ENCODE data around the gene SHISA9. TPM values are rescaled to one million over a fixed set of nuclear protein-coding genes. Genes with fewer than 3 reads are reported as not detected.

SHISA9 gene
- total and polyA plus RNA-seq, 2 of the 4 experiments (the other 2 are of a cell fraction) = under 0.01 TPM; not detected in 1

- CTCF ChIA-PET = no interaction called here
- H2AFZ ChIP-seq (replicated peaks; ENCODE audit: low read length, poor library complexity) = no peak overlapping the region
- no peaks in the 10 kb centered on the region for H3K79me1 ChIP-seq (ENCODE audit: low read depth in 1 of 2, low read length in 2 of 2)
- no TSS peak for BruUV-seq (replicated peaks)
- H3K4me1 ChIP-seq (ENCODE audit: control insufficient read depth, insufficient read depth, low read length) = no peaks in the 10 kb centered on the region
- no peak overlapping the region for H2AK9ac ChIP-seq (replicated peaks; ENCODE audit: low read depth, low read length, poor library complexity)
- no peak overlapping the region for H3K4ac ChIP-seq (ENCODE audit: low read depth, low read length)
- POLR2A ChIA-PET (ENCODE audit: unreplicated experiment) = no interaction called here
- dilution Hi-C loops (cut with HindIII; ENCODE audit: low sequenced_read_pairs, unreplicated experiment) = no loop called here
- no peak overlapping the region for H3K9ac ChIP-seq (ENCODE audit: low read depth, low read length)
- TF ChIP-seq RAD21 (IDR thresholded peaks at IDR 0.05; ENCODE audit: low read length) = no peak
- no peak for TF ChIP-seq POLR2A (IDR thresholded peaks at IDR 0.05; ENCODE audit: low read depth, low read length)
- no peak for TF ChIP-seq SMC3 (IDR thresholded peaks at IDR 0.05; ENCODE audit: low read depth, low read length)
- TF ChIP-seq MXI1 (IDR thresholded peaks at IDR 0.05; ENCODE audit: borderline replicate concordance, low read depth, low read length) = no peak
- no peak for TF ChIP-seq ELK1 (IDR thresholded peaks at IDR 0.05; ENCODE audit: borderline replicate concordance, low read depth, low read length)
- no peak for TF ChIP-seq BHLHE40 (IDR thresholded peaks at IDR 0.05; ENCODE audit: low read depth, low read length)
- TF ChIP-seq USF2 (IDR thresholded peaks at IDR 0.05; ENCODE audit: low read depth, low read length) = no peak
- intact Hi-C loops (cut with micrococcal nuclease) = no loop called here
- H3K4me2 ChIP-seq (ENCODE audit: low read depth, low read length) = no peak overlapping the region
- H3K27me3 ChIP-seq (ENCODE audit: control insufficient read depth, insufficient read depth, low read length) = no peaks in the 10 kb centered on the region
- H3K56ac ChIP-seq (ENCODE audit: extremely low read depth, insufficient read depth, low read length) = no peak overlapping the region
- in situ Hi-C loops (cut with MboI; ENCODE audit: low sequenced_read_pairs) = no loop called here
- H3K36me3 ChIP-seq (ENCODE audit: control insufficient read depth, insufficient read depth, low read length) = no peaks in the 10 kb centered on the region
- H4K5ac ChIP-seq (ENCODE audit: low read depth, low read length) = no peak overlapping the region
- no peak overlapping the region for H2BK20ac ChIP-seq (ENCODE audit: low read depth, low read length)
- no peak for ATAC-seq (ENCODE audit: low read depth)
- no peak overlapping the region for H3K14ac ChIP-seq (replicated peaks; ENCODE audit: low read depth, low read length)
- no peak overlapping the region for H3K23ac ChIP-seq (ENCODE audit: low read depth, low read length)
- no peak overlapping the region for H3K4me3 ChIP-seq (ENCODE audit: insufficient read depth, low read depth, low read length)
- H3K9me1 ChIP-seq (ENCODE audit: insufficient read depth, low read length) = no peaks in the 10 kb centered on the region
- H4K20me1 ChIP-seq (ENCODE audit: insufficient read depth, low read length) = no peaks in the 10 kb centered on the region
- H2AK5ac ChIP-seq (ENCODE audit: low read depth, low read length) = no peak overlapping the region
- no peak for DNase-seq
- H2BK5ac ChIP-seq (ENCODE audit: low read depth, low read length, poor library complexity, severe bottlenecking) = no peak overlapping the region
- no peak overlapping the region for H2BK15ac ChIP-seq (ENCODE audit: low read depth, low read length)
- H3K27ac ChIP-seq (ENCODE audit: insufficient read depth, low read length) = no peak overlapping the region
- H3K18ac ChIP-seq (ENCODE audit: low read depth, low read length) = no peak overlapping the region
- WGBS, 2 experiments (ENCODE audit: extremely low coverage in 2 of 2, insufficient read length in 1 of 2) = no CpG with 5 or more reads among the region's 1 CpG
- H3K9me3 ChIP-seq (ENCODE audit: control insufficient read depth, insufficient read depth, low read length) = peaks cover 14% of the 10 kb centered on the region
- H4K91ac ChIP-seq (ENCODE audit: insufficient read depth, low read depth, low read length) = no peak overlapping the region
- H4K8ac ChIP-seq (ENCODE audit: low read depth in 2 of 2, low read length in 2 of 2) = no peak overlapping the region
- H2BK120ac ChIP-seq (ENCODE audit: low read depth, low read length) = no peak overlapping the region
Observed at GRCh38 chr16:12951392-12951791, 50.0 kb downstream of the SHISA9 start.
